PC-9 (cell line): ENCODE data around the gene DPY30. TPM values are rescaled to one million over a fixed set of nuclear protein-coding genes. Genes with fewer than 3 reads are reported as not detected.

ENCODE experiments used
- BruUV-seq: library from RNA; stranded (reverse); fragments of 400-500 nt; replicated peaks from 2 replicates; lab custom pipeline; 2021; lab: Mats Ljungman, UMichigan
- CTCF ChIA-PET: fragments of 300-600 bp; sonication (Branson Sonifier 250); formaldehyde crosslinking; loops from one replicate; lab custom pipeline; 2022; ENCODE audit warnings: antibody characterized with exemption; lab: Charles Lee
- POLR2A ChIA-PET: fragments of 300-600 bp; sonication (Branson Sonifier 250); formaldehyde crosslinking; loops from one replicate; lab custom pipeline; 2022; ENCODE audit warnings: antibody characterized with exemption; ENCODE audit not compliant: unreplicated experiment; lab: Charles Lee
- DNase-seq, 2 experiments: peaks; one replicate each; pipeline versions ENCODE4 v3.0.0 to v3.0.0-alpha.2; 2015 to 2022; ENCODE audit warnings: mixed read lengths in 1 of 2
- H2AFZ ChIP-seq: fragments of 200-600 bp; sonication (generic); 2 replicates; pipeline ENCODE4 v1.8.1; 2017; ENCODE audit warnings: antibody characterized with exemption
- H3F3A ChIP-seq: fragments of 200-600 bp; sonication (generic); 2 replicates; pipeline ENCODE4 v1.8.1; 2017; ENCODE audit warnings: antibody characterized with exemption, mild to moderate bottlenecking, low read depth; ENCODE audit not compliant: insufficient read depth
- H3K27ac ChIP-seq: fragments of 200-600 bp; sonication (generic); 2 replicates; pipeline ENCODE4 v1.6.1; 2016; ENCODE audit warnings: mixed run types
- H3K27me3 ChIP-seq: fragments of 200-600 bp; sonication (generic); 2 replicates; pipeline ENCODE4 v1.6.1; 2016; ENCODE audit warnings: low read depth, mixed run types; ENCODE audit not compliant: insufficient read depth
- H3K36me3 ChIP-seq: fragments of 200-600 bp; sonication (generic); 2 replicates; pipeline ENCODE4 v1.6.1; 2016; ENCODE audit warnings: low read depth, mixed run types
- H3K4me1 ChIP-seq: fragments of 200-600 bp; sonication (generic); replicated peaks from 2 replicates; pipeline ENCODE4 v1.6.1; 2016; ENCODE audit warnings: mixed run types; ENCODE audit not compliant: insufficient read depth
- H3K4me2 ChIP-seq: fragments of 200-600 bp; sonication (generic); 2 replicates; pipeline ENCODE4 v1.6.1; 2017; ENCODE audit warnings: mixed run types
- H3K4me3 ChIP-seq: fragments of 200-600 bp; sonication (generic); 2 replicates; pipeline ENCODE4 v1.6.1; 2016; ENCODE audit warnings: mixed run types
- H3K79me2 ChIP-seq: fragments of 200-600 bp; sonication (generic); 2 replicates; pipeline ENCODE4 v1.6.1; 2017; ENCODE audit warnings: low read depth, mixed run types
- H3K9me2 ChIP-seq: fragments of 200-600 bp; sonication (generic); 2 replicates; pipeline ENCODE4 v1.8.1; 2017; ENCODE audit warnings: mild to moderate bottlenecking; ENCODE audit not compliant: insufficient read depth
- H3K9me3 ChIP-seq: fragments of 200-600 bp; sonication (generic); 2 replicates; pipeline ENCODE4 v1.8.1; 2016; ENCODE audit warnings: low read depth; ENCODE audit not compliant: insufficient read depth
- H4K20me1 ChIP-seq: fragments of 200-600 bp; sonication (generic); 2 replicates; pipeline ENCODE4 v1.8.1; 2017; ENCODE audit not compliant: insufficient read depth
- EZH2 ChIP-seq: fragments of 200-600 bp; sonication (generic); IDR thresholded peaks from 2 replicates; pipeline ENCODE4 v1.8.0; 2017; ENCODE audit warnings: antibody characterized with exemption, low read depth
- intact Hi-C: fragments of 100-400 bp; cut with micrococcal nuclease; formaldehyde crosslinking; loops from one replicate; pipeline ENCODE4 v1.10.0; 2022; ENCODE audit not compliant: unreplicated experiment
- total RNA-seq: library from RNA; stranded (reverse); gene quantifications from 2 replicates; pipeline ENCODE4 v1.2.3, GENCODE V29; 2021
- TF ChIP-seq, protein P1 (sequence below): fragments of 200-600 bp; sonication (generic); conservative IDR thresholded peaks from 2 replicates; pipeline ENCODE4 v1.6.1; 2017; ENCODE audit warnings: mixed run types, antibody characterized with exemption, mild to moderate bottlenecking, moderate library complexity

DPY30 gene
- total RNA-seq, 1 experiment from 2014 or later: 109 TPM

DNA sequence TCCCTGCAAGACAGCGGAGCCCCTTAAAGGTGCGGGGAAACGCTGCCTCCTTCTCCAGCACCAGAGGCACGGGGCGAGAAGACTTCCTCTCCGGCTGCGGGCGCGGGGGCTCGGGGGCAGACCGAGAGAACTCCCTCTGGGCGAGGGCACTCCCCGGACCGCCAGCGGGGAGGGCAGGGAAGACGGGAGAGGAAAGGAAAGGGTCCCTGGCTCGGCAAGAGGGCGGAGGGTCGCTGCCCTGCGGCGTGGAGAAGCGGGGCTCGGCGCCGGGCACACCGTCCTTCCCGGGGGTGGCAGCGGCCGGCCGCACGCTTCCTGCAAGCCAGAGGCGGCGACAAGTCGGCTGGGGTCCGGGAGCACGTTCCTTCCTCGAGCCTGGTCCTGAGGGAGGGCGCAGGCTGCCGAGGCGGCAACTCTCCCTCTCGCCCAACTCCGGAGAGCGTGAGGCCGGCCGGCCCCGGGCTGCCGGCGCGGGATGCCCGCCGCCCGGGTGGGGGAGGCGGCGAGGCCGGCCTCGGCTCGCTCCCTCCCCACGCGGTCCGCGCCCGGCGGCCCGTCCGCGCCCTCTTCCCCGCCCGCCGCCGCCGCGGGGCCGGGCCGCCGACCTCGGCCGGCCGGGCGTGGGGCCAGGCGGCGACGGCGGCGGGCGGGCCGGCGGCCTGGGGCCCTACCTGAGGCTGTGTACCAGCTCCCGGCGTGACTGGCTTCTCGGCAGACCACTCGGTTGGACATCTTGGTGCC is 29.9 kb downstream of the DPY30 start:
- peaks cover 37% of the 10 kb centered on the region for H3F3A ChIP-seq
- no peaks in the 10 kb centered on the region for H3K9me2 ChIP-seq
- peaks cover 30% of the 10 kb centered on the region for H4K20me1 ChIP-seq
- ChIA-PET POLR2A (interaction anchor here (0.6 kb wide), 1 partner anchor 30 kb away, joined by 5 read pairs; the partner anchor contains the start of gene DPY30), CTCF (interaction anchor here (0.6 to 0.7 kb wide), 2 partner anchors 10 to 127 kb away, joined by 3 to 4 read pairs; no protein-coding TSS in a partner anchor)
- H3K27me3 ChIP-seq: no peaks in the 10 kb centered on the region
- H3K4me2 ChIP-seq: peak overlapping the region; percentile 97
- peak overlapping the region; percentile 100 for H3K4me3 ChIP-seq
- peaks cover 5% of the 10 kb centered on the region; the same call in 1 of the 2 replicates for H3K36me3 ChIP-seq
- intact Hi-C loops: loop anchor here (2.0 kb wide), 1 partner anchor 29 kb away; the partner anchor contains the start of gene DPY30
- TF ChIP-seq, protein P1, sequence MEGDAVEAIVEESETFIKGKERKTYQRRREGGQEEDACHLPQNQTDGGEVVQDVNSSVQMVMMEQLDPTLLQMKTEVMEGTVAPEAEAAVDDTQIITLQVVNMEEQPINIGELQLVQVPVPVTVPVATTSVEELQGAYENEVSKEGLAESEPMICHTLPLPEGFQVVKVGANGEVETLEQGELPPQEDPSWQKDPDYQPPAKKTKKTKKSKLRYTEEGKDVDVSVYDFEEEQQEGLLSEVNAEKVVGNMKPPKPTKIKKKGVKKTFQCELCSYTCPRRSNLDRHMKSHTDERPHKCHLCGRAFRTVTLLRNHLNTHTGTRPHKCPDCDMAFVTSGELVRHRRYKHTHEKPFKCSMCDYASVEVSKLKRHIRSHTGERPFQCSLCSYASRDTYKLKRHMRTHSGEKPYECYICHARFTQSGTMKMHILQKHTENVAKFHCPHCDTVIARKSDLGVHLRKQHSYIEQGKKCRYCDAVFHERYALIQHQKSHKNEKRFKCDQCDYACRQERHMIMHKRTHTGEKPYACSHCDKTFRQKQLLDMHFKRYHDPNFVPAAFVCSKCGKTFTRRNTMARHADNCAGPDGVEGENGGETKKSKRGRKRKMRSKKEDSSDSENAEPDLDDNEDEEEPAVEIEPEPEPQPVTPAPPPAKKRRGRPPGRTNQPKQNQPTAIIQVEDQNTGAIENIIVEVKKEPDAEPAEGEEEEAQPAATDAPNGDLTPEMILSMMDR: no peak
- no peak for TF ChIP-seq EZH2
- peak overlapping the region; percentile 80 for H2AFZ ChIP-seq
- peak overlapping the region; percentile 30; the same call in 1 of the 2 replicates for H3K27ac ChIP-seq
- peaks cover 50% of the 10 kb centered on the region for H3K79me2 ChIP-seq
- BruUV-seq: no TSS peak
- H3K9me3 ChIP-seq: no peaks in the 10 kb centered on the region
- H3K4me1 ChIP-seq: peaks cover 45% of the 10 kb centered on the region
- DNase-seq: peak in 1 of 2 experiments; percentile 33

DNA sequence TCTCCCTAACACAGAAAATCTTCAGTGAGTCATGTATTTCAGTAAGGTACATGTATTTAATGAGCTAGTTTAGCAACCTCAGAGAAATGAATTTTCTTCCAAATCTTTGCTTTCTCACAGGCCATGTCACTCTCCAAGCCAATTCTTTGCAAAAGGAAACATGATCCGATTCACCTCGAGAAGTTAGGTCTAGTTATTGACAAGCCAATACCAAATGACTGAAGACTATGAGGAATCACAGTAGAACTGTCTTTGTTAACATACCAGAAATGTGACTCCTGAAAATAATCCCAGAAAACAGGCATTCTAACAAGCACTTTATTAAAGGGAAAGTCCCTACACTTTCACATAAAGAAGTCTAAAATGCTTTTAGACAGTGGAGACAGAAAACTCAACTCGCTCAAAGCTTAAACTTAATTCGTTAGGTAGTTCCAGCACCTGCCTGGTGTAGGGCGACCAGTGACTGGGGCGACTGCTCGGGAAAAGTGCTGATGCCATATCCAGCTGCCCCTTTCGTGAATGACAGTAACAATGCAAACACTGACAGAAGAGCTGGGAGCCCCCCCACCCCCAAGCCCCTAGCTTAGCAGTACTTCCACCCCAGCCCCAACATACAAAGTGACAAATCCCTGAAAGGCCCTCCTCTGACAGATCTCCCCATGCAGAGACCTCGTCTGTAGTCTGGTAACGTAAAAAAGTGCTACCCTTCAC is 30.6 kb downstream of the DPY30 start:
- Histone ChIP-seq H3K4me3 (peak overlapping the region; percentile 100), H3K9me2 (no peaks in the 10 kb centered on the region), H3F3A (peaks cover 37% of the 10 kb centered on the region), H3K9me3 (no peaks in the 10 kb centered on the region), H3K27ac (peak overlapping the region; percentile 30; the same call in 1 of the 2 replicates), H3K79me2 (peaks cover 58% of the 10 kb centered on the region), H3K4me2 (peak overlapping the region; percentile 97), H3K27me3 (no peaks in the 10 kb centered on the region), H3K36me3 (peaks cover 5% of the 10 kb centered on the region; the same call in 1 of the 2 replicates), H3K4me1 (peaks cover 45% of the 10 kb centered on the region), H4K20me1 (peaks cover 30% of the 10 kb centered on the region), H2AFZ (peak overlapping the region; percentile 80)
- ChIA-PET POLR2A (interaction anchor here (0.6 to 0.8 kb wide), 3 partner anchors 27 to 171 kb away, joined by 4 to 11 read pairs (median 5); no protein-coding TSS in a partner anchor), CTCF (interaction anchor here (0.6 to 0.7 kb wide), 2 partner anchors 9 to 127 kb away, joined by 3 to 4 read pairs; no protein-coding TSS in a partner anchor)
- DNase-seq: peak in 1 of 2 experiments; percentile 54
- intact Hi-C loops: no loop called here
- BruUV-seq: TSS peak; percentile 33
- TF ChIP-seq, protein P1: no peak
- no peak for TF ChIP-seq EZH2

DNA sequence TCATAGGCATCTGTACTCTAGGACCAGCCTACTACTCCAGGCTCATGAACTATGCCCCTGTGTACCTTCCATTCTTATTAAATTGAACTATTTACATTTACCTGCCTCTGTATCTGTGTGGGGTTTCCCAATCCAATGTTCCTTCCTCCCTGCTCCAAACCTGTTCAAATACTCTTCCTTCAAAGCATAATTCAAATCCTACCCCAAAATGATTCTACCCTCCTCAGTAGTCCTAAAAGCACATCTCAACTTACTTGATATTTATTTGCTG is 32.5 kb downstream of the DPY30 start:
- ChIA-PET POLR2A (interaction anchor here (1.0 kb wide), 1 partner anchor 15 kb away, joined by 4 read pairs; no protein-coding TSS in a partner anchor), CTCF (no interaction called here)
- no peaks in the 10 kb centered on the region for H3K27me3 ChIP-seq
- DNase-seq: no peak
- no peak overlapping the region for H3K27ac ChIP-seq
- peaks cover 40% of the 10 kb centered on the region for H4K20me1 ChIP-seq
- peak overlapping the region; percentile 97; the same call in 1 of the 2 replicates for H3K4me2 ChIP-seq
- peaks cover 75% of the 10 kb centered on the region for H3K79me2 ChIP-seq
- no peaks in the 10 kb centered on the region for H3K9me2 ChIP-seq
- intact Hi-C loops: no loop called here
- peaks cover 5% of the 10 kb centered on the region for H3K36me3 ChIP-seq
- no peaks in the 10 kb centered on the region for H3K9me3 ChIP-seq
- no peak for TF ChIP-seq EZH2
- TF ChIP-seq, protein P1: no peak
- no peak overlapping the region for H2AFZ ChIP-seq
- peaks cover 44% of the 10 kb centered on the region for H3F3A ChIP-seq
- H3K4me1 ChIP-seq: peaks cover 59% of the 10 kb centered on the region
- no TSS peak for BruUV-seq
- no peak overlapping the region for H3K4me3 ChIP-seq
